NCI-H1105 (cell line): ENCODE results near the gene UBXN11.

Experiments used
- DNase-seq: peaks from one replicate; lab custom pipeline; 2025; lab: John Stamatoyannopoulos, UW

Gene UBXN11

GRCh38 chr1:26306290-26307229, at the start of gene UBXN11:
Gene UBXN11, minus strand, starts transcription at chr1:26306636. Its CDS starts 3,753 bp downstream, at chr1:26302883.
- peak; percentile 96 for DNase-seq

- DNase-seq = no peak
Measured at GRCh38 chr1:26356106-26356505, 49.7 kb upstream of the UBXN11 start.

- DNase-seq = no peak
Measured at GRCh38 chr1:26354972-26355371, 48.5 kb upstream of the UBXN11 start.

GRCh38 chr1:26353976-26354820, 47.8 kb upstream of the UBXN11 start, which contains the start of gene CRYBG2:
Gene CRYBG2, minus strand, starts transcription at chr1:26354130. Its CDS starts 7,473 bp downstream, at chr1:26346657.
- no peak for DNase-seq

GRCh38 chr1:26353210-26353859, 46.9 kb upstream of the UBXN11 start:
- DNase-seq = no peak

GRCh38 chr1:26352338-26352679, 45.9 kb upstream of the UBXN11 start:
- no peak for DNase-seq

GRCh38 chr1:26351590-26352337, 45.3 kb upstream of the UBXN11 start:
- DNase-seq = no peak

- no peak for DNase-seq
Measured at GRCh38 chr1:26350701-26351589, 44.5 kb upstream of the UBXN11 start.

- no peak for DNase-seq
Measured at GRCh38 chr1:26350343-26350700, 43.9 kb upstream of the UBXN11 start.

GRCh38 chr1:26349877-26350244, 43.4 kb upstream of the UBXN11 start:
- DNase-seq = no peak

GRCh38 chr1:26349188-26349876, 42.9 kb upstream of the UBXN11 start:
- DNase-seq = no peak

- no peak for DNase-seq
Measured at GRCh38 chr1:26346274-26347033, 40.0 kb upstream of the UBXN11 start.

- no peak for DNase-seq
Measured at GRCh38 chr1:26345718-26346117, 39.3 kb upstream of the UBXN11 start.

- no peak for DNase-seq
Measured at GRCh38 chr1:26344147-26344920, 37.9 kb upstream of the UBXN11 start.

- no peak for DNase-seq
Measured at GRCh38 chr1:26340047-26340481, 33.6 kb upstream of the UBXN11 start.

GRCh38 chr1:26338670-26339069, 32.2 kb upstream of the UBXN11 start:
- DNase-seq = no peak

GRCh38 chr1:26337625-26338024, 31.2 kb upstream of the UBXN11 start:
- DNase-seq = no peak

- no peak for DNase-seq
Measured at GRCh38 chr1:26337206-26337535, 30.7 kb upstream of the UBXN11 start.
